NCI-H1092 (cell line): Measurements from ENCODE around the gene KCNIP4.

Source experiments
- DNase-seq: peaks from one replicate; lab custom pipeline; 2025; lab: John Stamatoyannopoulos, UW

The KCNIP4 gene

DNA sequence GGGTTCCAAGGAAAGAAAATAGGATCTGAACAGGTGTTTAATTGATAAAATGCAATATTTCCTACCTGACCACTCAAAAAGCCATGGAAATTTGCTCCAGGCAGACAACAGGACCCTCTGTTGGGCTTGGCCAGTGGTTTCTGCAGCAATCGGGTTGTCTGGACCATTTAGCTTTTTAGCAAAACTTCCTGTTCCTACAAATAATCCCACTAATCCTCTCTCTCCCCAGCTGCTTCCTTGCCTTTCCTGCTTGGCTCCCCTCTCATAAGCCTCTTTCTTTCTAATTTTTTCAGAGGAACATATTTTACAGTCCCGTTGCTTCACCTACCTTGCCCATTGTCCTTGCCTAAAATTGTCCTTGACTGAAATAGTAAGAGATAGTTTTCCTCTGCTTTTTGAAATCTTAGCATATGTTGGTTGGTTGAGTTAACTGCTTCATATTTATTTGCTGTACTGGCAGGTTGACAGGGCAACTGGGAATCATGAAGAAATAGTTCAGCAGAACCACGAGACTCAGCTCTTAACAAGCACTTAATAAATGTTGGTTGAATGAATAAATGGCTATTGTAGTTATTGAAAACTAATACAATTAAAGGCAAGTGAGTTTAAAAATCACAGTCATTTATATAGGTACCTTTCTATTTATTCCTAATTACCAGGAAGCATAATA is 259.8 kb downstream of the KCNIP4 start:
- no peak for DNase-seq

DNA sequence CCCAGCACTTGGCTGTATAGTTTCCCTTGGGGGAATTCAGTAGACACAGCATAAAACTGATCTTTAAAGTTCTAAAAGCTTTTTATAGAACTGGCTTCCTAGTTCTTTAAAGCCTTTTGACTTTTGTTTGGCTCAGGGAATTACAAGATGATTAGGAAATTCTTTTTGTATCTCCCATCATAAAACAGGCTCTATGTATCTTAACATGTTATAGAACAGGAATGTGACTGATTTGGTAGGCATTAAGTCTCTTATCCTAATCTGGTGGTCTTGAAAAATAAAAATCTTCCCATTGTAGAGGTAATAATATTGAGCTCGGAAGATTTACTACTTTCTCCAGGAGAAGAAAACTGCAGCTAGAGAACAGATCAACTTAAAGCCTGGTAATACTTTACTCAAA is 262.7 kb downstream of the KCNIP4 start:
- DNase-seq, result no peak

DNA sequence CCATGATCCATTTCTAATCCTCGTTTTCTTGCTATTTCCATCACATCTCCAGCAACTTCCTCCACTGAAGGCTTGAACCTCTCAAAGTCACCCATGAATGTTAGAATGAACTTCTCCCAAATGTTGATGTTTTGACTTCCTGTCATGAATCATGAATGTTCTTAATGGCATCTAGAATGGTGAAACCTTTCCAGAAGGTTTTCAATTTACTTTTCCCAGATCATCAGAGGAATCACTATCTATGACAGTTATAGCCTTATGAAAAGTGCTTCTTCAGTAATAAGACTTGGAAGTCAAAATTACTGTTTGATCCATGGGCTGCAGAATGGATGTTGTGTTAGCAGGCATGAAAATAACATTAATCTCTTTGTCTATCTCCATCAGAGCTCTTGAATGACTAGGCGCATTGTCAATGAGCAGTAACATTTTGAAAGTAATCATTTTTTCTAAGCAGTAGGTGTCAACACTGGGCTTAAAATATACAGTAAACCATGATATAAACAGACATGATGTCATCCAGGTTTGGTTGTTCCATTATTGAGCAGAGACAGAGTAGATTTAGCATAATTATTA is 268.2 kb downstream of the KCNIP4 start:
- DNase-seq, result no peak

DNA sequence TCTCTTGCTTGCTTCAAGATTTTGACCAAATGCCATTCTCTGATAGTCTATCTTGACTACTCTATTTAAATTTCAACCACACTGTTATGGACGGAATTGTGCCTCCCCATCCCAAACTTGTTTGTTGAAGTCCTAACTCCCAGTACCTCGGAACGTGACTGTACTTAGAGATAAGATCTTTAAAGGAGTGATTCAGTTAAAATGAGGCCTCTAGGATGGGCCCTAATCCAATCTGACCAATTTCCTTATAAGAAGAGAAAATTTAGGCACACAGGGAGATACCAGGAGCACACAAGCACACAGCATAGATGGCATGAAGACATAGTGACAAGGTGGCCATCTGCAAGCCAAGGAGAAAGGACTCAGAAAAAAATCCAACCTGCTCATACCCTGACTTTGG is 269.9 kb downstream of the KCNIP4 start:
- DNase-seq, result no peak

DNA sequence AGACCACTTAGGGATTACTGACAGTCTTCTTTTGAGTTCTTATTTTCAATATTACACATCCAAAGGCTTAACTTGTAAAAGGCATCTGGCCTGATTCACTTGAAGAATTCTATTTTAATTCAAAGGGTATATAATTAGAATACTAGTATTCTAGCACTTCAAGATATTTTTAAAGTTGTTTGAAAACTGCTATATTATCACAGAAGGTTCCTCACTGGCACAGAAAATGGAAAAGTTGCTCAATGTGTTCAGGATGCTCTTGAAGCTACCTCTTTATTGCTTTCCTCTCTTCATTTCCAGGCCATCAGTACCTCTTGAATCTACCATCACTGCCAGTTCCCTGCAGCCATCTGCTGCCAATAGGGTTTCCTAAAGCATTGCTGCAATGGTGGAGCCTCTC is 271.4 kb downstream of the KCNIP4 start:
- no peak for DNase-seq

DNA sequence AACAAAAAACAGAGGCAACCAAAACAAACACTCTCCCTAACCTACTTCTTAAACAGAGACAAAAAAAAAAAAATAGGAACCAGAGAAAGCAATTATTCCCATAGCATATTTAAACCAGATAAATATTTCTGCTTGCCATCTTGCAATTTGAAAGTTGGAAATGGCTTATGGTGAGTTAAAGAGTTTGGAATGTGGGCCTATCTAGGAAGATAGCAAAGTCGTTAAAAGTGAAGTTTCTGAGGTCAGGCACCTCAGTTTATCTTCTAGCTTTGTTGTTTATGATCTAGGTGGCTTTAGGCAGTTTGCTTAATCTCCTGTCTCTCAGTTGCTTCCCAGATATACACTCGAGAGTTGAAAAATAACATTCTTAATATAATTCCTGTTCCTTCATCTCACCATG is 284.2 kb downstream of the KCNIP4 start:
- DNase-seq, result no peak

DNA sequence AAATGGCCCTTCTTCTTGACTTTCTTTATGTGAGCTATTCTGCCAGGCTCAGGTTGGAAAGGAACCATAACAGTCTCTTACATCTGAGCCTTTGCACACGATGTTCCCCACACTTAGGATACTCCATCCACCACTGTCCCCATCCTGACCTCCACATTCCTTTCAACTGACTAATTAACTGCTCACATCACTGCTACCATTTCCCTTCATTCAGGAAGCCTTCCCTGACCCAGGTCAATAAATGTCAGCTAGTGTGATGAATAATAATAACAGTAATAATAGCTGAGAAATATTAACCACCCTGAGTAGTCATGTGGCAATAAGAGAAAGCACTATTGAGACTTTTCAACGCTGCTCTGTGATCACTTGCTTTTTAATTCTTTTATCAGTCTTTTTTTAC is 291.7 kb downstream of the KCNIP4 start:
- no peak for DNase-seq

DNA sequence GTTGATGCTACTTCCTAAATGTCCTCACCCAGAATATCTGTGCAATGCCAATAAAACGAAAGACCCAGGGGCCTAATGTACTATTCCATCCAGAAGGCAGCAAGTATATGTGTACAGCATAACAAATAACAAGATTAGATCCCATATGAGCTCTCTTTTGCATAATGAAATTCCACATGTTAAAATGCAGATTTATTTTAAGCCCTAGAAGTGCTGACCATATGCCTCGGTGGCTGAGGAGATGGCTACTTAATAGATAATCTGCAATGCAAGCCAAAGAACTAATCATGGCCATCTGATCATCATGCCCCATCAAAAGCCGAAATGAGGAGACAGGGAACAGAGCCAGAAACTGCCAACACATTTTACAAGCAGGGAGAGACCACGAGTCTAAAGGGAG is 293.5 kb downstream of the KCNIP4 start:
- DNase-seq, result no peak

DNA sequence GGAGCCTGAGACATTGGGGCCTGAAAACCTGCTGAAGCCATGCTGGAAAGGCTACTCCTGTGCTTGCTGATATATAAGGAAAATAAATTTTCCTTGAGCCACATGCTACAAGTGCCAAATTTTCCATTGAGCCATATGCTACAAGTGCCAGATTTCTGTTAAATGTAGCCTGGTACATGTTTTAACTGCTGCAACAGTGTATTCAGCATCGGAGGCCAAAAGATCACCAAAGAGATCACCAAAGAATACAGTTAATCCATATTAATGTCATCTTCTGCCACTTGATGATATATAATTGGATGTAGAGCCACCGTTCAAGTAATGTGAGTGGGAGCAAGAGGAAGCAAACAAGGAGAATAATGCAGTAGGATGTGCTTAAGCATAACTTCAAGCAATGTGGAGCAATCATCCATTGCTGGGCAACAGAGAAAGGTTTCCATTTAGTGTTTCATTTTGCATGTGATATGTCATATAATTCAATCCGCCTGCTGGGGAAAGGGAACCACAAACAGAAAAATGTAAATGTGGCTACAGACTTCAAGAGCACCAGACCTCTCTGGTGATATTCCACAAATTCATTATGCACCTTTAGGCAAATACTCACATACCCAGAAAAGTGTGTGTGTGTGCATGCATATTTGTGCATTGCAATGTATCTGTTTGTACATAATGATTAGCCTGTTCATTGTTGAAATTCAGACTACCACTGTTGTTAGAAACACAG is 295.9 kb downstream of the KCNIP4 start:
- DNase-seq, result no peak

DNA sequence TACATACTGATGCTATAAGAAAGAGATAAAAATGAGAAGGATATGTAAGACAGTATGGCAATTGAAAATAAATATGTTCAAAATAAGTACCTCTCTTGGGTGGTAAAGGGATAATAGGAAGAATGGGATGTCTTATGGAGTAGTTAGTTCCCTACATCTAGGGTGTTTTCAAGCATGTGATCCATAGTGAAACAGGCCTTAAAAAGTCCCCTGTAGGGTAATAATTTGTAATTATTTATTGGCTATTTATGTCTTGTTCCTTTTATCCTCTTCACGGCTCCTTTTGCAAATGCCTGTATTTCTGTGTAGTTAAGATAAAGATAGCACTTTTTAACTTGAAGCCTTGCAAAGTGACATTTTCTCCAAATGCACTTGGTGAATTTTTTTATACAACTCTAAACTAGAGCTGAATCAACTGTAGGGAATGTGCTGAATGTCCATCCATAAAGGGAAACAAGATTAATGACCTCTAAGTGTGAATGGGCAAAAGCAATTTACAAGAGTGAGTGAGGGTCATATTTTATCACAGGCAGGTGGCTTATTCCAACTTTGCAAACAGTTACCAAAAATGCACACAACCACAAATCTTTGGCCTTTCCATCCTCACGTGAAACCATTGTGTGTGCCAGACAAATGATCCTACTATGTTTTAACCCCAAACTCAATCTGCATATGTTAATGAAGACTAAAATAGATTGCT is 299.0 kb downstream of the KCNIP4 start:
- no peak for DNase-seq

DNA sequence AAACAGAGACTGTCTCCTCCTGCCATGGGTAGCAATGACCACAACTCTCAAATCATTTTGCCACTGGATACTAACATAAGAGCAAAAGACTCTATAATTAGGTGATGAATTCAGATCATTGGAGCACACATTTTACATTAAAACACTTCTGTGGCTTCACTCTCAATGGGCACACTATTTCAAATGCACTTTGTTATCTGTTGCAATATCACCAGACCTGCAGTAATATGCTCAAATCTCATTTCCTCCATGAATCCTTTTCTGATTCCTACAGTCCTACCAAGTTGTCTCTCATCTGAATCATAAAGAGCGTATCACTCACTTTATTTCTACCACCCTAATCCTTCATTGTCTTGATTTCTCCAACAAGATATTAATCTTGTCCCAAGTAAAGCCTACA is 302.8 kb downstream of the KCNIP4 start:
- DNase-seq, result no peak

DNA sequence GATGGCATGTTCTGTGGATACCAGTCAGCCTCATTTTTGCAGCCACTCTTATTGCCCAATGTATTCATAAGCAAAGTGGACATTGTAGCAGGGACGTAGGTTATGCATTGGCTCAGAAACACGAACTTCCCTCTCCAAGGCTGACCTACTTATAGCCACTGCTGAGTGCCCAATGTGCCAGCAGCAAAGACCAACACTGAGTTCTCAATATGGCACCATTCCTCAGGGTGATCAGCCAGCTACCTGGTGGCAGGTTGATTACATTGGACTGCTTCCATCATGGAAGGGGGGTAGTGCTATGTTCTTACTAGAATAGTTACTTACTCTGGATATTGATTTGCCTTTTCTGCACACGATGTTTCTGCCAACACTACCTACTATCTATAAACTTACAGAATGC is 306.9 kb downstream of the KCNIP4 start:
- DNase-seq, result no peak

DNA sequence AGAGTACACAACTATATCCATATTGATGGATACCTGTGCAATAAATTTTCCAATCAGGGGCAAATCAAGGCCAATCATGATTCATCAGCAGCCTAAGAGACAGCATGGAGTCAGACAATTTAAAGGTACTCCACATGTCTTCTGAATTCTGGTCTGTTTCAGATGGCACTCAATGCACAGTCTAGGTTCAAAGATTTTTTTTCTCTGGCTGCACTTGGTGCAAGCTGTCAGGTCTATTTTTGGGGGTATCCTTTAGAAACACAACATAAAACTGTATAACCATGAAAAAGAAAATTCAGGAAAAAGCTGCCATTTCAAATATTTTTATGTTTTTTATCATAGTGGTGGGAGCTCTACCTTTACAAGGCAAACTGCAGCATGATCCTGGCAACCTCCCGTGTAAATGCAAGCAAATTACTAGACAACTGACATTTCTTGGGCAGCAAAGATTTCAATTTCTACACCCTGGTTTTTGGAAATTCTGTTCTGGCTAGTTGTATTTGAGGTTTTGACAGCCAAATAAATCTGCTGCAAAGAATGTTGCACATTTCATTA is 310.3 kb downstream of the KCNIP4 start:
- no peak for DNase-seq

DNA sequence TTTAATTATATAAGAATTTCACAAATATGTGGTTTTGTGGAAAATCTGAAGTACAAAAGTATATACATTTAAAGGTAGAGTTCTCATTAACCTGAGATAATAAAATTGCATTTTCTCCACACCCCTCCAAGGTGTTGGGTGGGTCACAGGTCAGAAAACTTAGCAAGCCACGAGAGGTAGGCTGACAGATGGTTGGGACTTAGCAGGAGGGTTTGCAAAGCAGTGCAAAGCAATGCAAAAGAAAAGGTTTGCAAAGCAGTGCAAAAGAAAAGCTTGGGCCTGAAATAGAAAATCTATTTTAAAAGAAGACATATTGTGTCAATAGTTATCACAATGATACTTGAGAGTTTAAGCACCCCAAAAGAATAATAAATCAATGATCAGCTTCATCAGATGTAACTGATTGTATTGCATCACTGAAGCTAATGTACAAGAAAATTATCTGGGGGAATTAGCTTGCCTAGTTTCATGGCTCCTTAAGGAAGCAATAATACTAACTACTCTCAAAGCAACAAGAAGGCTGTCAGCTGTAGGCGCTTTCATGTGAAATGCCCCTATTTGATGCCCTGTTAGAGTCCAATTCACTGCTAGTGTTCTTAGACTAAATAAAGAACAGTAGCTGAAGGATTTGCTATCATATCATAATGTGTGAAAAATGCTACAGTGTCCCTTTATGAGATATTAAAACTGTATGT is 319.5 kb downstream of the KCNIP4 start:
- DNase-seq, result no peak

DNA sequence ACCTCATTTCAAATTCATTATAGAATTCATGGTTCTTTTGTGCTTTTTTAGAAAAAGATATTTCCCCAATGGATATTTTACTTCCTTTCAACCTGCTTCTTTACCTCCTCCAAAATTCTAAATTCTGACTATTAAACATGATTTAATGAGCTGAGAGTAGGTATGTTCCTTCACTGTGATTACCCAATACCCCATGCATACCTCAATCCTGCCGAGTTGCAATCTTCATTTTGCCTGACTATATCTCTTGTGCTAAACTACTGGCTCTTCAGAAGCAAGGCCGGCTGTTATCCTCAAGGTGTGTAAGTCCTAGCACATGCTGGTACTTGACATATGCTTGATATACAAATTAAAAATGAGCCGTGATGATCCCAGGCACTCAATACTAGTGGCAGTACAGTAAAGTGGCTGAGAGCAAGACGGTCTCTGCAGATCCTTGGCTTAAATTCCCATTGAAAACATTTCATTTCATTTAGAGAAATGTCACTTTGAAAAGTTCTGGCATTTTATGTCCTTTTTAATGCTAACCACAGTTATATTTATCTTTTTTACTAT is 320.4 kb downstream of the KCNIP4 start:
- DNase-seq, result no peak

DNA sequence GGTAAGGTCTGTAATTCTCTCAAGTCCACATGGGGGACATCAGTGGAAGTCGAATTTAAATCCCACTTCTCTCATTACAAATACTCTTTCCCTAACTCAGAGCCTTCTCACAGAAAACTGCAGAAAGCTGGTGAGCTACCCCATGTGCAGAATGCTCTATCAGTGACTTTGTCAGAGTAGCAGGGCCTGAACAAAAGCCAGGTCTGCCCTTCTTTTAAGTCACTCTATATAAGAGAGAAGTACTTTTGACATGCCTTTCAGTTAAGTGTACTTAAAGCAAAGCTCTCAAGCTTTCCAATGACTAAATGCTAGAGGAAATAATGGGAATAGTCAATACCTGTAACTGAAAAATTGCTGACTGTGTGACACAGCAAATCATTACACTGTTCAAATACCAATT is 323.1 kb downstream of the KCNIP4 start:
- no peak for DNase-seq

DNA sequence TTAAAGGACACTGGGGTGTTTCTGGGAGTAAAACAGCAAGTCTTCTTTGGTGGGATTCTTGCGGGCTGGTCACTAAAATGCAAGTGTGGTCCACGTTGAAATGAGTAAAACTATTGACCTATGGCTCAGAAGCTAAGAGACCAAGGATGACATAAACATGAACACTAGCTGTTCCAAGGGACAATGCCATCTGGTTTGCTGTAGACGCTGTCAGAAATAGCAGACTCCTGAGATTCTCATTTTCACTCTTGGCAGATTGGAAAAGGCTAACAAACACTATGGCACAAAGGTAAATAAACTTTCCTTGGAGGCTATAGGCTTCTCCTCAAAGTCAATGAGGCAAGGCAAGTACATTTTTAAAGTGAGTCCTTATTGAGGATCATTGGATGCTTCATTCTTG is 343.6 kb downstream of the KCNIP4 start:
- DNase-seq, result no peak

DNA sequence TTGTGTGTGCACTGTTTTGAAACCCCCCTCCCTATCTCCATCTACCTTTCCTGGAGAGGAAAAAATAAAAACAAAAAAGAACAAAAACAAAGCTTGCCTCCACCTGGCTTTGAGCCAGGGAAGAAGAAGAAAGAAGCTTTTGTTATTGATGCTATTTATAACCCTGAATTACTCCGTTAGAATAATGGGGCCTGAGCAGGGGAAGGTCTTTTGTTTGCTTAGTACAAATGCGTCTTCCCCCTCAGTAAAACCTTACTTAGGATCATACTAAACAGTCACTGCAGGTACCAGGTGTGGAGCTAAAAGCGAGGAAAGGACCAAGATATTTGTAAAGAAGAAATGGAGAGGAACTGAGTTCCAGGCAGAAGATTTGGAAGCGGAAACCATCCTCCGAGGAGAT is 352.1 kb downstream of the KCNIP4 start:
- DNase-seq, result no peak

DNA sequence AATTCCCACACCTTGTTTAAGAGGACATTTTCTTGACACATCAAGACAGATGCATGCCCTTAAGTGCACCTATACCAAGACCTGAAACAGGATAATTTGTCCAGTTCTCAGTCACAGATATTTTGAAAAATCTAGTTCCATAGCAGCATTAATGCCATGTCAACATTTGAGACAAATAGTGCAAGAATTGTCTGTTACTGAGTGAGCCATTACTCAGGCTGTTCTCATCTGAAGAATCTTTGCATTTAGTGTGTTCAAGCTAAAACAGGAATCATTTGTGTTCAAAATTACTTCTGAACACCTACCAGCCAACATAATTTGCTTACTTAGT is 354.9 kb downstream of the KCNIP4 start:
- no peak for DNase-seq

DNA sequence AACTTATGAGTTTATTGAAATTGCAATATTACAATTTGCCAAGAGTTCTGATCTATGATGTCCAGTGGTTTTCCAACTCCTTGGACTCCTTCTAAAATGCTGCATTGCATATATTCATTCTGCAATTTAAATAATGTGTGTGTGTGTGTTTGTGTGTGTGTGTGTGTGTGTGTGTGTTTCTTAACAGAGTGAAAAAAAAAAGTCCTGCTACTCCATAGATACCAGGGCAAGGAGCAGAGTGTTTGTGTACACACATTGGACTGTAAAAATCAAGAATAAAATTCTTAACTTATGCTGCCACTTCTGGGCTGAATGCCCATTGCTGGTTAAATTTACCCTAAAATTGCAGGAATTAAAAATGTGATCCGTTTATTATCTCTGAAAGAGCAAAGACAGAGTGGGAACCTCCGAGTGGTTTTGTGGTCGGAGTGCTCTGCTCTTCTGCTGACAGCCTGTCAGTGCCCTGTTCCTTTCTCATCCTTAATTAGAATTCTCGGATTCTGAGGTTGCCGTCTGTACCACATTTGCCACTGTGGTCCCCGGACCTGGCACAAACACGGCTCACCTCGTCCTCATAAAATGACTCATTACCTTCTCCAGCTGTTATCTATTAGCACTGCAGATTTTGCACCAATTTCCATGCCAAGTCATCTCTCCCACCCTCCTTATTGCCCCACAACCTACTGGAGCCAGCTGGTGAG is 355.5 kb downstream of the KCNIP4 start:
- no peak for DNase-seq

DNA sequence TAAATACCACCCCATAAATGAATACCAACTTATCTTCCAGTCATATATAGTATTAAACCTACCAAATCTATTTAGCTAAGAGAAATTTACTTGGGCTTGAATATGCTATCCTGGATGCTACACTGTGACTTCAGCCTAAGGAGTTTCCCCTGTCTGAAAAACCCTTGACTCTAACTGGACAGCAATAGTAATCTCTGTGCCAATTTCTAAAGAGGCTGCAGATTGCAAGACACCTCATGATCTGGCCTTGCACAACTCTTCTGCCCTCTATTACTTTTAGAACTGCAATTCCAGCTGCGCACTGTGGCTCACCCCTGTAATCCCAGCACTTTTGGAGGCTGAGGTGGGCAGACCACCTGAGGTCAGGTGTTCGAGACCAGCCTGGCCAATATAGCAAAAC is 371.5 kb downstream of the KCNIP4 start:
- DNase-seq, result no peak
